HEK293 (cell line): ENCODE measurements around the gene HEATR3.
A peak's percentile ranks its signal among the peaks of the same experiment; 100 is the strongest.

Source experiments
- CTCF ChIA-PET: fragments of 350-600 bp; formaldehyde crosslinking; extraction: SDS; loops from one replicate; lab custom pipeline; 2021; ENCODE audit warnings: antibody characterized with exemption; lab: Yijun Ruan, JAX
- POLR2A ChIA-PET: fragments of 300-600 bp; formaldehyde crosslinking; extraction: SDS; loops from one replicate; lab custom pipeline; 2020; ENCODE audit warnings: antibody characterized with exemption, inconsistent platforms; lab: Yijun Ruan, JAX
- H3K27ac ChIP-seq: fragments of 200-500 bp; sonication (Bioruptor generic); 2 replicates; pipeline ENCODE4 v1.5.1; 2014; ENCODE audit warnings: low read depth, low read length, control low read depth, inconsistent platforms; ENCODE audit errors: extremely low read depth
- H3K36me3 ChIP-seq, 2 experiments: fragments of 200-500 bp in 1 of 2; sonication (Bioruptor generic) in 1 of 2; 1 replicate in 1 of 2; 2 replicates in 1 of 2; pipeline ENCODE4 v1.5.1; 2014 to 2017; ENCODE audit warnings: inconsistent platforms in 2 of 2, low read length in 2 of 2; ENCODE audit not compliant: control insufficient read depth in 2 of 2, insufficient read depth in 1 of 2
- H3K4me1 ChIP-seq: fragments of 200-500 bp; sonication (Bioruptor generic); 2 replicates; pipeline ENCODE4 v1.5.1; 2014; ENCODE audit warnings: mild to moderate bottlenecking, low read length, inconsistent platforms; ENCODE audit not compliant: control insufficient read depth, insufficient read depth
- H3K4me3 ChIP-seq: 2 replicates; pipeline ENCODE4 v1.5.1; 2011; ENCODE audit warnings: low read depth, mild to moderate bottlenecking, control low read depth, low read length, moderate library complexity
- H3K9me3 ChIP-seq: fragments of 200-500 bp; sonication (Bioruptor generic); 2 replicates; pipeline ENCODE4 v1.5.1; 2014; ENCODE audit warnings: low read depth, low read length, inconsistent platforms; ENCODE audit not compliant: control insufficient read depth, insufficient read depth
- ELK4 ChIP-seq: IDR thresholded peaks from 2 replicates; pipeline ENCODE4 v1.6.1; 2011; ENCODE audit warnings: mild to moderate bottlenecking, low read depth, low read length, borderline replicate concordance
- GLI4 ChIP-seq: fragments of 450-650 bp; formaldehyde crosslinking; IDR thresholded peaks from 2 replicates; pipeline ENCODE4 v1.5.1; 2016; ENCODE audit warnings: missing biosample characterization, missing genetic modification characterization
- GLIS1 ChIP-seq: fragments of 450-650 bp; formaldehyde crosslinking; IDR thresholded peaks from 2 replicates; pipeline ENCODE4 v1.5.1; 2016; ENCODE audit warnings: missing biosample characterization, missing genetic modification characterization
- KLF10 ChIP-seq: fragments of 450-650 bp; IDR thresholded peaks from 2 replicates; pipeline ENCODE4 v1.5.1; 2018; ENCODE audit warnings: missing biosample characterization, mild to moderate bottlenecking, missing genetic modification characterization
- PRDM2 ChIP-seq: fragments of 450-650 bp; formaldehyde crosslinking; IDR thresholded peaks from 2 replicates; pipeline ENCODE4 v1.5.1; 2016; ENCODE audit warnings: missing biosample characterization, missing genetic modification characterization, borderline replicate concordance
- SP2 ChIP-seq: fragments of 450-650 bp; formaldehyde crosslinking; IDR thresholded peaks from 2 replicates; pipeline ENCODE4 v1.5.1; 2016; ENCODE audit warnings: missing biosample characterization, missing genetic modification characterization
- ZBTB17 ChIP-seq: fragments of 450-650 bp; formaldehyde crosslinking; IDR thresholded peaks from 2 replicates; pipeline ENCODE4 v1.5.1; 2016; ENCODE audit warnings: missing biosample characterization, missing genetic modification characterization
- ZNF121 ChIP-seq: fragments of 450-650 bp; formaldehyde crosslinking; IDR thresholded peaks from 2 replicates; pipeline ENCODE4 v1.5.1; 2016; ENCODE audit warnings: missing biosample characterization, missing genetic modification characterization
- ZNF248 ChIP-seq: fragments of 450-650 bp; formaldehyde crosslinking; IDR thresholded peaks from 2 replicates; pipeline ENCODE4 v1.5.1; 2017; ENCODE audit warnings: missing biosample characterization, missing genetic modification characterization
- ZNF302 ChIP-seq: fragments of 450-650 bp; formaldehyde crosslinking; IDR thresholded peaks from 2 replicates; pipeline ENCODE4 v1.5.1; 2016; ENCODE audit warnings: missing biosample characterization, missing genetic modification characterization, low read depth
- ZNF335 ChIP-seq: fragments of 450-650 bp; formaldehyde crosslinking; conservative IDR thresholded peaks from 2 replicates; pipeline ENCODE4 v1.5.1; 2016; ENCODE audit warnings: missing biosample characterization, missing genetic modification characterization
- ZNF394 ChIP-seq: fragments of 450-650 bp; formaldehyde crosslinking; IDR thresholded peaks from 2 replicates; pipeline ENCODE4 v1.5.1; 2016; ENCODE audit warnings: missing biosample characterization, missing genetic modification characterization, mild to moderate bottlenecking, moderate library complexity, borderline replicate concordance
- ZNF501 ChIP-seq: fragments of 450-650 bp; formaldehyde crosslinking; IDR thresholded peaks from 2 replicates; pipeline ENCODE4 v1.5.1; 2016; ENCODE audit warnings: missing biosample characterization, missing genetic modification characterization
- ZNF514 ChIP-seq: fragments of 450-650 bp; formaldehyde crosslinking; IDR thresholded peaks from 2 replicates; pipeline ENCODE4 v1.5.1; 2016; ENCODE audit warnings: missing biosample characterization, missing genetic modification characterization
- ZNF558 ChIP-seq: fragments of 450-650 bp; formaldehyde crosslinking; IDR thresholded peaks from 2 replicates; pipeline ENCODE4 v1.5.1; 2016; ENCODE audit warnings: missing biosample characterization, missing genetic modification characterization
- ZNF561 ChIP-seq: fragments of 450-650 bp; IDR thresholded peaks from 2 replicates; pipeline ENCODE4 v1.5.1; 2018; ENCODE audit warnings: missing biosample characterization, missing genetic modification characterization, borderline replicate concordance
- ZNF621 ChIP-seq: fragments of 450-650 bp; formaldehyde crosslinking; IDR thresholded peaks from 2 replicates; pipeline ENCODE4 v1.5.1; 2017; ENCODE audit warnings: missing biosample characterization, missing genetic modification characterization
- ZNF623 ChIP-seq: fragments of 450-650 bp; formaldehyde crosslinking; IDR thresholded peaks from 2 replicates; pipeline ENCODE4 v1.5.1; 2016; ENCODE audit warnings: missing biosample characterization, missing genetic modification characterization
- ZNF660 ChIP-seq: fragments of 450-650 bp; IDR thresholded peaks from 2 replicates; pipeline ENCODE4 v1.5.1; 2018; ENCODE audit warnings: missing biosample characterization, mild to moderate bottlenecking, missing genetic modification characterization
- ZNF785 ChIP-seq: fragments of 450-650 bp; formaldehyde crosslinking; IDR thresholded peaks from 2 replicates; pipeline ENCODE4 v1.5.1; 2016; ENCODE audit warnings: missing biosample characterization, missing genetic modification characterization
- ZSCAN23 ChIP-seq: fragments of 450-650 bp; formaldehyde crosslinking; IDR thresholded peaks from 2 replicates; pipeline ENCODE4 v1.5.1; 2016; ENCODE audit warnings: missing biosample characterization, missing genetic modification characterization
- ZSCAN30 ChIP-seq: fragments of 450-650 bp; IDR thresholded peaks from 2 replicates; pipeline ENCODE4 v1.5.1; 2018; ENCODE audit warnings: missing biosample characterization, mild to moderate bottlenecking, missing genetic modification characterization, moderate library complexity

HEATR3 gene

GRCh38 chr16:50065241-50065623, 538 bp upstream of the HEATR3 start:
- no peak overlapping the region for H3K27ac ChIP-seq
- TF ChIP-seq GLI4, result no peak
- TF ChIP-seq ZNF501 (tag by site-specific recombination), result no peak
- TF ChIP-seq PRDM2 (tag by site-specific recombination), result no peak
- TF ChIP-seq ZNF514 (tag by site-specific recombination), result no peak
- TF ChIP-seq KLF10 (tag by site-specific recombination), result no peak
- TF ChIP-seq ZNF785 (tag by site-specific recombination), result no peak
- TF ChIP-seq SP2 (tag by site-specific recombination), result no peak
- no peak for TF ChIP-seq ZNF394 (tag by site-specific recombination)
- TF ChIP-seq ZSCAN23 (tag by site-specific recombination), result no peak
- no peak for TF ChIP-seq ZNF302 (tag by site-specific recombination)
- TF ChIP-seq, all 188 proteins: peak for 0
- H3K4me3 ChIP-seq, result peak overlapping the region; percentile 10; the same call in 1 of the 2 replicates
- H3K36me3 ChIP-seq, result peaks cover 4 to 26% of the 10 kb centered on the region in 2 experiments; a peak in 2 of 3 replicates
- ChIA-PET POLR2A (interaction anchor here (0.5 to 1.6 kb wide), 12 partner anchors 8 to 145 kb away, joined by 3 to 14 read pairs (median 4); partner anchors contain the start of genes CNEP1R1 and TENT4B), CTCF (interaction anchor here (5.0 kb wide), 1 partner anchor 145 kb away, joined by 70 read pairs; no protein-coding TSS in a partner anchor)
- no peaks in the 10 kb centered on the region for H3K4me1 ChIP-seq
- no peaks in the 10 kb centered on the region for H3K9me3 ChIP-seq

GRCh38 chr16:50066482-50067289, 916 bp downstream of the HEATR3 start:
- ChIA-PET CTCF (interaction anchor here (0.5 to 5.0 kb wide), 14 partner anchors 12 to 443 kb away, joined by 3 to 70 read pairs (median 4); partner anchors contain the start of gene CNEP1R1), POLR2A (interaction anchor here (0.6 to 1.6 kb wide), 13 partner anchors 10 to 1642 kb away, joined by 3 to 14 read pairs (median 4); partner anchors contain the start of genes CNEP1R1 and TENT4B)
- no peaks in the 10 kb centered on the region for H3K4me1 ChIP-seq
- H3K27ac ChIP-seq, result peak overlapping the region; percentile 97; the same call in 1 of the 2 replicates
- no peaks in the 10 kb centered on the region for H3K9me3 ChIP-seq
- peak overlapping the region; percentile 98 for H3K4me3 ChIP-seq
- peaks cover 7 to 40% of the 10 kb centered on the region in 2 experiments; a peak in 2 of 3 replicates for H3K36me3 ChIP-seq
- no peak for TF ChIP-seq ZNF248
- no peak for TF ChIP-seq ZNF623 (tag by site-specific recombination)
- TF ChIP-seq ELK4, result no peak
- TF ChIP-seq ZNF561 (tag by site-specific recombination), result peak; percentile 72; the same call in 1 of the 2 replicates
- TF ChIP-seq ZNF335 (tag by site-specific recombination), result peak; percentile 86
- TF ChIP-seq ZNF621 (tag by site-specific recombination), result no peak
- TF ChIP-seq ZNF558 (tag by site-specific recombination), result no peak
- TF ChIP-seq ZBTB17, result no peak
- TF ChIP-seq GLIS1 (tag by site-specific recombination), result no peak
- TF ChIP-seq ZNF660, result peak; percentile 29; the same call in 1 of the 2 replicates
- TF ChIP-seq ZNF121, result peak; percentile 94
- peak; percentile 31; the same call in 1 of the 2 replicates for TF ChIP-seq ZSCAN30 (tag by site-specific recombination)
